Caco-2 (cell line): ENCODE measurements around the gene FAM83E. TPM values are rescaled to one million over a fixed set of nuclear protein-coding genes. Genes with fewer than 3 reads are reported as not detected.

Experiments
- BruUV-seq: library from RNA; stranded (reverse); fragments of 400-500 nt; replicated peaks from 2 replicates; lab custom pipeline; 2021; lab: Mats Ljungman, UMichigan
- CTCF ChIA-PET: fragments of 300-600 bp; sonication (Branson Sonifier 250); formaldehyde crosslinking; loops from one replicate; lab custom pipeline; 2022; ENCODE audit warnings: antibody characterized with exemption; lab: Charles Lee
- POLR2A ChIA-PET: fragments of 300-600 bp; sonication (Branson Sonifier 250); formaldehyde crosslinking; loops from one replicate; lab custom pipeline; 2022; ENCODE audit warnings: antibody characterized with exemption; lab: Charles Lee
- DNase-seq, 2 experiments: peaks; one replicate each; pipeline versions ENCODE4 v3.0.0 to v3.0.0-alpha.2; 2020 to 2022
- H3K27me3 ChIP-seq: replicated peaks from 2 replicates; pipeline ENCODE4 v1.6.0; 2011; ENCODE audit warnings: low read length; ENCODE audit not compliant: control insufficient read depth, insufficient read depth
- H3K36me3 ChIP-seq: 2 replicates; pipeline ENCODE4 v1.5.1; 2011; ENCODE audit warnings: low read length; ENCODE audit not compliant: control insufficient read depth, insufficient read depth
- H3K4me1 ChIP-seq: fragments of 250-450 bp; sonication (Bioruptor Pico); 2 replicates; pipeline ENCODE4 v1.5.1; 2020; ENCODE audit warnings: mild to moderate bottlenecking
- H3K4me3 ChIP-seq: 2 replicates; pipeline ENCODE4 v1.5.1; 2011; ENCODE audit warnings: low read depth, mild to moderate bottlenecking, control low read depth, low read length
- H3K9me3 ChIP-seq: fragments of 250-450 bp; sonication (Bioruptor Pico); 2 replicates; pipeline ENCODE4 v1.5.1; 2020; ENCODE audit warnings: mild to moderate bottlenecking, moderate library complexity
- H3K27ac Mint-ChIP-seq: one replicate; pipeline ENCODE4 v1.8.0; 2022; ENCODE audit warnings: mixed read lengths; ENCODE audit not compliant: unreplicated experiment
- H3K27me3 Mint-ChIP-seq: one replicate; pipeline ENCODE4 v1.8.0; 2022; ENCODE audit warnings: mixed read lengths; ENCODE audit not compliant: insufficient read depth, unreplicated experiment
- H3K36me3 Mint-ChIP-seq: one replicate; pipeline ENCODE4 v1.8.0; 2022; ENCODE audit warnings: mild to moderate bottlenecking, mixed read lengths; ENCODE audit not compliant: insufficient read depth, unreplicated experiment
- H3K4me1 Mint-ChIP-seq: one replicate; pipeline ENCODE4 v1.8.0; 2022; ENCODE audit warnings: low read depth, mixed read lengths; ENCODE audit not compliant: unreplicated experiment
- H3K4me3 Mint-ChIP-seq: one replicate; pipeline ENCODE4 v1.8.0; 2022; ENCODE audit warnings: mild to moderate bottlenecking, moderate library complexity, mixed read lengths; ENCODE audit not compliant: unreplicated experiment
- H3K9me3 Mint-ChIP-seq: one replicate; pipeline ENCODE4 v1.8.0; 2022; ENCODE audit warnings: mixed read lengths; ENCODE audit not compliant: unreplicated experiment
- intact Hi-C: fragments of 100-400 bp; cut with micrococcal nuclease; formaldehyde crosslinking; loops from one replicate; pipeline ENCODE4 v1.10.0; 2022; ENCODE audit not compliant: unreplicated experiment
- total RNA-seq: library from RNA; stranded (reverse); gene quantifications from 2 replicates; pipeline ENCODE4 v1.2.3, GENCODE V29; 2022
- TF ChIP-seq, protein P1 (sequence below), 2 experiments: fragments of 200-600 bp in 1 of 2; IDR thresholded peaks; 1 replicate in 1 of 2; 2 replicates in 1 of 2; pipeline versions ENCODE4 v1.5.1 to v1.8.0; 2011 to 2022; ENCODE audit warnings: antibody characterized with exemption in 1 of 2, control low read depth in 1 of 2, inconsistent platforms in 1 of 2, low read depth in 1 of 2, low read length in 1 of 2, mild to moderate bottlenecking in 1 of 2, moderate library complexity in 1 of 2; ENCODE audit not compliant: insufficient read depth in 1 of 2, severe bottlenecking in 1 of 2, unreplicated experiment in 1 of 2

FAM83E gene
- total RNA-seq, 1 experiment from 2014 or later = 6.8 TPM

GRCh38 chr19:48603449-48603848 is 11.4 kb downstream of the FAM83E start:
- TF ChIP-seq, protein P1, sequence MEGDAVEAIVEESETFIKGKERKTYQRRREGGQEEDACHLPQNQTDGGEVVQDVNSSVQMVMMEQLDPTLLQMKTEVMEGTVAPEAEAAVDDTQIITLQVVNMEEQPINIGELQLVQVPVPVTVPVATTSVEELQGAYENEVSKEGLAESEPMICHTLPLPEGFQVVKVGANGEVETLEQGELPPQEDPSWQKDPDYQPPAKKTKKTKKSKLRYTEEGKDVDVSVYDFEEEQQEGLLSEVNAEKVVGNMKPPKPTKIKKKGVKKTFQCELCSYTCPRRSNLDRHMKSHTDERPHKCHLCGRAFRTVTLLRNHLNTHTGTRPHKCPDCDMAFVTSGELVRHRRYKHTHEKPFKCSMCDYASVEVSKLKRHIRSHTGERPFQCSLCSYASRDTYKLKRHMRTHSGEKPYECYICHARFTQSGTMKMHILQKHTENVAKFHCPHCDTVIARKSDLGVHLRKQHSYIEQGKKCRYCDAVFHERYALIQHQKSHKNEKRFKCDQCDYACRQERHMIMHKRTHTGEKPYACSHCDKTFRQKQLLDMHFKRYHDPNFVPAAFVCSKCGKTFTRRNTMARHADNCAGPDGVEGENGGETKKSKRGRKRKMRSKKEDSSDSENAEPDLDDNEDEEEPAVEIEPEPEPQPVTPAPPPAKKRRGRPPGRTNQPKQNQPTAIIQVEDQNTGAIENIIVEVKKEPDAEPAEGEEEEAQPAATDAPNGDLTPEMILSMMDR (IDR thresholded peaks at IDR 0.05; ENCODE audit: insufficient read depth in 1 of 2, low read depth in 1 of 2, low read length in 1 of 2, severe bottlenecking in 1 of 2, unreplicated experiment in 1 of 2) = no peak
- BruUV-seq = no TSS peak

GRCh38 chr19:48603001-48603400 is 11.9 kb downstream of the FAM83E start:
- Histone ChIP-seq H3K36me3 (no peaks in the 10 kb centered on the region), H3K27me3 (no peaks in the 10 kb centered on the region), H3K9me3 (no peaks in the 10 kb centered on the region), H3K4me1 (peaks cover 7% of the 10 kb centered on the region), H3K4me3 (no peak overlapping the region)
- no TSS peak for BruUV-seq
- peaks cover 5% of the 10 kb centered on the region for H3K36me3 Mint-ChIP-seq
- peaks cover 8% of the 10 kb centered on the region for H3K4me1 Mint-ChIP-seq
- TF ChIP-seq, protein P1 (IDR thresholded peaks at IDR 0.05; ENCODE audit: insufficient read depth in 1 of 2, low read depth in 1 of 2, low read length in 1 of 2, severe bottlenecking in 1 of 2, unreplicated experiment in 1 of 2) = no peak
- DNase-seq = no peak
- no peak overlapping the region for H3K4me3 Mint-ChIP-seq
- POLR2A ChIA-PET = no interaction called here
- intact Hi-C loops = no loop called here
- CTCF ChIA-PET = no interaction called here
- H3K9me3 Mint-ChIP-seq = no peaks in the 10 kb centered on the region
- H3K27ac Mint-ChIP-seq = no peak overlapping the region
- H3K27me3 Mint-ChIP-seq = no peaks in the 10 kb centered on the region

More at GRCh38 chr19:48603449-48603848, 11.4 kb downstream of the FAM83E start:
- Mint-ChIP-seq H3K36me3 (peaks cover 5% of the 10 kb centered on the region), H3K9me3 (no peaks in the 10 kb centered on the region), H3K4me3 (no peak overlapping the region), H3K27me3 (no peaks in the 10 kb centered on the region), H3K27ac (no peak overlapping the region), H3K4me1 (peaks cover 8% of the 10 kb centered on the region)
- POLR2A ChIA-PET = no interaction called here
- CTCF ChIA-PET = no interaction called here
- intact Hi-C loops = no loop called here
- Histone ChIP-seq H3K36me3 (no peaks in the 10 kb centered on the region), H3K4me3 (no peak overlapping the region), H3K4me1 (peaks cover 7% of the 10 kb centered on the region), H3K27me3 (no peaks in the 10 kb centered on the region), H3K9me3 (no peaks in the 10 kb centered on the region)
- no peak for DNase-seq

DNA sequence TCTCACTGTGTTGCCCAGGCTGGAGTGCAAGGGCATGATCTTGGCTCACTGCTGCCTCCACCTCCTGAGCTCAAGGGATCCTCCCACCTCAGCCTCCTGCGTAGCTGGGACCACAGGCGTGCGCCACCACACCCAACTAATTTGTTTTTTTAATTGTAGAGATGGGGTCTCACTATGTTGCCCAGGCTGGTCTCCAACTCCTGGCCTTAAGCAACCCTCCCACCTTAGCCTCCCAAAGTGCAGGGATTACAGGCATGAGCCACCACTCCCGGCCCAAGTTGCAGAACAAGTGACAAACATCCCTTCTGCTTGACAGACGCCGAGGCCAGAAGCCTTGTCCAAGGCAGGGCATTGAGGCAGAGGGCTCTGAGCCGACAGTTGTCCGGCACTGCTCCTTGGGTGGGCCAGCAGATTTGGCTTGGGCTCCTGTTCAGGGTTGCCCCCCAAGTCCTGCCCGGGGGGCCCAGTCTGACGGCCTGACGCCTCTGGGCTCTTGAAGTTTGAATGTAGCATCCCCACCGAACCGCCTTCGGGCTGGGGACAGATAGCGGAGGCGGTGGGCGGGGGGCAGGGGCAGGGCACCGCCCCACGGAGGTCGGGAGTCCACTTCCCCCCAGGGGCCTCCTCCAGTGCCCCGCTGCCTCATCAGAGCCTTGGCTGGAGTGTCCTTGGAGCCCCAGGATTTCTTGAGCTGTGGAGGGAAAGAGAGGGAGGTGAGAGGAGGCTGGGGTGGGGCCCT is 14.0 kb downstream of the FAM83E start:
- ChIA-PET CTCF (interaction anchor here (0.7 to 0.8 kb wide), 2 partner anchors 12 to 209 kb away, joined by 3 to 4 read pairs; no protein-coding TSS in a partner anchor), POLR2A (interaction anchor here (0.6 kb wide), 1 partner anchor 18 kb away, joined by 3 read pairs; the partner anchor contains the start of gene RPL18)
- Histone ChIP-seq H3K36me3 (no peaks in the 10 kb centered on the region), H3K9me3 (no peaks in the 10 kb centered on the region), H3K27me3 (no peaks in the 10 kb centered on the region), H3K4me1 (peaks cover 7% of the 10 kb centered on the region), H3K4me3 (no peak overlapping the region)
- TF ChIP-seq, protein P1 (IDR thresholded peaks at IDR 0.05; ENCODE audit: insufficient read depth in 1 of 2, low read depth in 1 of 2, low read length in 1 of 2, severe bottlenecking in 1 of 2, unreplicated experiment in 1 of 2) = no peak
- intact Hi-C loops = no loop called here
- H3K4me3 Mint-ChIP-seq = peak overlapping the region; percentile 68
- no TSS peak for BruUV-seq
- peaks cover 8% of the 10 kb centered on the region for H3K4me1 Mint-ChIP-seq
- H3K27ac Mint-ChIP-seq = no peak overlapping the region
- peaks cover 5% of the 10 kb centered on the region for H3K36me3 Mint-ChIP-seq
- DNase-seq = no peak
- no peaks in the 10 kb centered on the region for H3K27me3 Mint-ChIP-seq
- H3K9me3 Mint-ChIP-seq = no peaks in the 10 kb centered on the region
